Liver (tissue), 3 donors: ENCODE measurements around the gene ALKBH1.

ENCODE experiments used
- ATF3 ChIP-seq: IDR thresholded peaks from 2 replicates; pipeline ENCODE4 v1.6.1; 2016; ENCODE audit warnings: antibody characterized with exemption
- CTCF ChIP-seq: fragments of 150-350 bp; IDR thresholded peaks from 2 replicates; pipeline ENCODE4 v1.5.1; 2017; ENCODE audit warnings: improper control_type of control experiment, low read depth, low read length; ENCODE audit not compliant: missing input control
- EGR1 ChIP-seq, 2 donors: IDR thresholded peaks; 2 replicates each; pipeline ENCODE4 v1.6.1; 2016 to 2018; ENCODE audit warnings: antibody characterized with exemption in 2 of 2, low read depth in 2 of 2
- HNF4A ChIP-seq, 2 donors: conservative IDR thresholded peaks; 2 replicates each; pipeline ENCODE4 v1.6.1; 2016; ENCODE audit warnings: antibody characterized with exemption in 2 of 2, mild to moderate bottlenecking in 2 of 2
- JUND ChIP-seq, 2 donors: IDR thresholded peaks; 2 replicates each; pipeline ENCODE4 v1.6.1; 2016; ENCODE audit warnings: antibody characterized with exemption in 2 of 2
- MAX ChIP-seq: IDR thresholded peaks from 2 replicates; pipeline ENCODE4 v1.6.1; 2016; ENCODE audit warnings: antibody characterized with exemption
- RAD21 ChIP-seq, 2 donors: IDR thresholded peaks; 2 replicates each; pipeline ENCODE4 v1.6.1; 2016; ENCODE audit warnings: antibody characterized with exemption in 2 of 2, mild to moderate bottlenecking in 2 of 2
- REST ChIP-seq: IDR thresholded peaks from 2 replicates; pipeline ENCODE4 v1.6.1; 2016; ENCODE audit warnings: antibody characterized with exemption, mild to moderate bottlenecking
- RXRA ChIP-seq, 2 donors: IDR thresholded peaks; 2 replicates each; pipeline ENCODE4 v1.6.1; 2017 to 2018; ENCODE audit warnings: antibody characterized with exemption in 2 of 2, mild to moderate bottlenecking in 1 of 2
- YY1 ChIP-seq: IDR thresholded peaks from 2 replicates; pipeline ENCODE4 v1.6.1; 2016; ENCODE audit warnings: antibody characterized with exemption, mild to moderate bottlenecking
- ZBTB33 ChIP-seq: IDR thresholded peaks from 2 replicates; pipeline ENCODE4 v1.6.1; 2016; ENCODE audit warnings: antibody characterized with exemption
- donor health status: healthy.
- donor health status: healthy.

- TF ChIP-seq MAX, result no peak
- TF ChIP-seq CTCF, result no peak
- TF ChIP-seq EGR1 (IDR thresholded peaks at IDR 0.05; ENCODE audit: low read depth in 2 of 2), result no peak
- TF ChIP-seq REST, result no peak
- no peak for TF ChIP-seq JUND (IDR thresholded peaks at IDR 0.05)
- no peak for TF ChIP-seq HNF4A (conservative IDR thresholded peaks at IDR 0.05)
- TF ChIP-seq YY1, result no peak
- no peak for TF ChIP-seq RXRA (IDR thresholded peaks at IDR 0.05)
- TF ChIP-seq ATF3, result no peak
- TF ChIP-seq RAD21 (IDR thresholded peaks at IDR 0.05), result no peak
- no peak for TF ChIP-seq ZBTB33
These were observed 30.9 kb upstream of the ALKBH1 start for GRCh38 chr14:77738559-77739250.
